ENCODE measurements around the gene RCBTB1.
"Not testable (repeated sequence)": the region's sequence is repeated elsewhere in the genome, so short reads cannot be mapped to it uniquely, and the experiment has no call there.

Gene RCBTB1

GRCh38 chr13:49602615-49603014, 17.3 kb upstream of the RCBTB1 start:
- DNase-seq, result not testable (repeated sequence)

- no peak for DNase-seq
Observed at GRCh38 chr13:49602005-49602404, 16.6 kb upstream of the RCBTB1 start.

GRCh38 chr13:49597043-49597641, 11.8 kb upstream of the RCBTB1 start:
- DNase-seq, result no peak

GRCh38 chr13:49596221-49596620, 10.9 kb upstream of the RCBTB1 start:
- no peak for DNase-seq

- no peak for DNase-seq
Observed at GRCh38 chr13:49594576-49594975, 9.2 kb upstream of the RCBTB1 start.

- DNase-seq, result not testable (repeated sequence)
Observed at GRCh38 chr13:49593876-49594275, 8.5 kb upstream of the RCBTB1 start.

- not testable (repeated sequence) for DNase-seq
Observed at GRCh38 chr13:49590714-49591113, 5.4 kb upstream of the RCBTB1 start.

- DNase-seq, result no peak
Observed at GRCh38 chr13:49587311-49587847, 2.0 kb upstream of the RCBTB1 start.

GRCh38 chr13:49586717-49587116, 1.4 kb upstream of the RCBTB1 start:
- no peak for DNase-seq

GRCh38 chr13:49584771-49585182, 581 bp downstream of the RCBTB1 start:
- no peak for DNase-seq

GRCh38 chr13:49580980-49581680, 4.2 kb downstream of the RCBTB1 start:
- no peak for DNase-seq

- DNase-seq, result no peak
Observed at GRCh38 chr13:49579501-49579900, 5.9 kb downstream of the RCBTB1 start.

GRCh38 chr13:49571299-49572240, 13.8 kb downstream of the RCBTB1 start:
- no peak for DNase-seq

GRCh38 chr13:49569993-49570689, 15.2 kb downstream of the RCBTB1 start:
- DNase-seq, result no peak

GRCh38 chr13:49567491-49567890, 17.9 kb downstream of the RCBTB1 start:
- DNase-seq, result no peak

- DNase-seq, result no peak
Observed at GRCh38 chr13:49566461-49566860, 18.9 kb downstream of the RCBTB1 start.

- not testable (repeated sequence) for DNase-seq
Observed at GRCh38 chr13:49565461-49565860, 19.9 kb downstream of the RCBTB1 start.

GRCh38 chr13:49563516-49563915, 21.8 kb downstream of the RCBTB1 start:
- no peak for DNase-seq

GRCh38 chr13:49561062-49561410, 24.3 kb downstream of the RCBTB1 start:
- no peak for DNase-seq

- no peak for DNase-seq
Observed at GRCh38 chr13:49560270-49561061, 24.9 kb downstream of the RCBTB1 start.

- no peak for DNase-seq
Observed at GRCh38 chr13:49559006-49559405, 26.4 kb downstream of the RCBTB1 start.

GRCh38 chr13:49554387-49554786, 31.0 kb downstream of the RCBTB1 start:
- no peak for DNase-seq

All from KG1 (cell line).